ENCODE results near the gene CACNG5. TPM values are rescaled to one million over a fixed set of nuclear protein-coding genes. Genes with fewer than 3 reads are reported as not detected.

CACNG5 gene
- total RNA-seq, 2 donors from 2014 or later: 1.8 TPM; not detected in 1

GRCh38 chr17:66903781-66904180 is 68.9 kb downstream of the CACNG5 start:
- 87 to 100% methylated on average over 5 to 10 of the region's 10 CpGs for WGBS, 2 experiments (ENCODE audit: insufficient coverage in 1 of 2, insufficient read length in 1 of 2)
- Mint-ChIP-seq H3K27ac (no peak overlapping the region), H3K27me3 (ENCODE audit: insufficient read depth) (peaks cover 9% of the 10 kb centered on the region), H3K36me3 (ENCODE audit: low read depth) (no peaks in the 10 kb centered on the region), H3K4me3 (no peak overlapping the region), H3K4me1 (peaks cover 7% of the 10 kb centered on the region), H3K9me3 (no peaks in the 10 kb centered on the region)
- no peak overlapping the region for H3K4me3 ChIP-seq (ENCODE audit: low read length)
- H3K9ac ChIP-seq (ENCODE audit: extremely low read depth, low read length, poor library complexity, severe bottlenecking): no peak overlapping the region
- H3K4me1 ChIP-seq (ENCODE audit: control insufficient read depth, insufficient read depth, low read length): no peaks in the 10 kb centered on the region
- no peaks in the 10 kb centered on the region for H3K36me3 ChIP-seq (ENCODE audit: control insufficient read depth, insufficient read depth, low read length)
- H3K9me3 ChIP-seq (ENCODE audit: control insufficient read depth, low read length): no peaks in the 10 kb centered on the region
- DNase-seq: no peak
- no peak overlapping the region for H3K27ac ChIP-seq (ENCODE audit: low read depth, low read length)
- no peak for TF ChIP-seq CTCF (conservative IDR thresholded peaks at IDR 0.05)
- H3K27me3 ChIP-seq (ENCODE audit: control insufficient read depth, insufficient read depth, low read length, poor library complexity, severe bottlenecking): no peaks in the 10 kb centered on the region

GRCh38 chr17:66904760-66905624 is 70.1 kb downstream of the CACNG5 start:
- WGBS, 2 experiments (ENCODE audit: insufficient coverage in 1 of 2, insufficient read length in 1 of 2): 91 to 94% methylated on average over 10 to 12 of the region's 12 CpGs
- Histone ChIP-seq H3K9me3 (ENCODE audit: control insufficient read depth, low read length) (no peaks in the 10 kb centered on the region), H3K27ac (ENCODE audit: low read depth, low read length) (no peak overlapping the region), H3K9ac (ENCODE audit: extremely low read depth, low read length, poor library complexity, severe bottlenecking) (no peak overlapping the region), H3K4me3 (ENCODE audit: low read length) (no peak overlapping the region), H3K36me3 (ENCODE audit: control insufficient read depth, insufficient read depth, low read length) (no peaks in the 10 kb centered on the region), H3K4me1 (ENCODE audit: control insufficient read depth, insufficient read depth, low read length) (no peaks in the 10 kb centered on the region), H3K27me3 (ENCODE audit: control insufficient read depth, insufficient read depth, low read length, poor library complexity, severe bottlenecking) (no peaks in the 10 kb centered on the region)
- no peak overlapping the region for H3K27ac Mint-ChIP-seq
- no peak overlapping the region for H3K4me3 Mint-ChIP-seq
- H3K4me1 Mint-ChIP-seq: peaks cover 7% of the 10 kb centered on the region
- TF ChIP-seq CTCF (conservative IDR thresholded peaks at IDR 0.05): no peak
- H3K27me3 Mint-ChIP-seq (ENCODE audit: insufficient read depth): peaks cover 6% of the 10 kb centered on the region
- no peak for DNase-seq
- no peaks in the 10 kb centered on the region for H3K36me3 Mint-ChIP-seq (ENCODE audit: low read depth)
- no peaks in the 10 kb centered on the region for H3K9me3 Mint-ChIP-seq

- H3K36me3 Mint-ChIP-seq (ENCODE audit: low read depth): no peaks in the 10 kb centered on the region
- Histone ChIP-seq H3K9ac (ENCODE audit: extremely low read depth, low read length, poor library complexity, severe bottlenecking) (no peak overlapping the region), H3K27me3 (ENCODE audit: control insufficient read depth, insufficient read depth, low read length, poor library complexity, severe bottlenecking) (no peaks in the 10 kb centered on the region), H3K4me1 (ENCODE audit: control insufficient read depth, insufficient read depth, low read length) (no peaks in the 10 kb centered on the region), H3K27ac (ENCODE audit: low read depth, low read length) (no peak overlapping the region), H3K9me3 (ENCODE audit: control insufficient read depth, low read length) (no peaks in the 10 kb centered on the region), H3K36me3 (ENCODE audit: control insufficient read depth, insufficient read depth, low read length) (no peaks in the 10 kb centered on the region), H3K4me3 (ENCODE audit: low read length) (no peak overlapping the region)
- H3K4me1 Mint-ChIP-seq: peaks cover 7% of the 10 kb centered on the region
- no peak overlapping the region for H3K27ac Mint-ChIP-seq
- no peak overlapping the region for H3K4me3 Mint-ChIP-seq
- peaks cover 6% of the 10 kb centered on the region for H3K27me3 Mint-ChIP-seq (ENCODE audit: insufficient read depth)
- peak; percentile 94 for DNase-seq
- no peaks in the 10 kb centered on the region for H3K9me3 Mint-ChIP-seq
- peak; percentile 95 for TF ChIP-seq CTCF (conservative IDR thresholded peaks at IDR 0.05)
- 57% methylated on average over 16 to 20 of the region's 20 CpGs for WGBS, 2 experiments (ENCODE audit: insufficient coverage in 1 of 2, insufficient read length in 1 of 2)
These were observed 71.7 kb downstream of the CACNG5 start for GRCh38 chr17:66906321-66907278.
